Fibroblast of the aortic adventitia (primary cell): ENCODE measurements around the gene TCP11L1. TPM values are rescaled to one million over a fixed set of nuclear protein-coding genes. Genes with fewer than 3 reads are reported as not detected.

Experiments used
- DNase-seq: peaks from one replicate; pipeline ENCODE4 v3.0.0-alpha.2; 2010; ENCODE audit warnings: low read depth
- H3K4me3 ChIP-seq: 2 replicates; pipeline ENCODE4 v1.5.1; 2011; ENCODE audit warnings: low read depth, mild to moderate bottlenecking, control low read depth, low read length, moderate library complexity
- CTCF ChIP-seq: IDR thresholded peaks from 2 replicates; pipeline ENCODE4 v1.5.1; 2011; ENCODE audit warnings: mild to moderate bottlenecking, low read length, control low read depth, inconsistent platforms; ENCODE audit not compliant: insufficient read depth
- total RNA-seq: library from RNA; depleted of rRNA; stranded (reverse); fragments of >200 nt; gene quantifications from 2 replicates; pipeline ENCODE4 v1.2.3, GENCODE V29; 2012; ENCODE audit warnings: low replicate concordance

Gene TCP11L1
- total RNA-seq, 1 donor: 44.4 TPM

GRCh38 chr11:33017478-33017877, 21.9 kb upstream of the TCP11L1 start:
- TF ChIP-seq CTCF: no peak
- no peak for DNase-seq
- no peak overlapping the region for H3K4me3 ChIP-seq

DNA sequence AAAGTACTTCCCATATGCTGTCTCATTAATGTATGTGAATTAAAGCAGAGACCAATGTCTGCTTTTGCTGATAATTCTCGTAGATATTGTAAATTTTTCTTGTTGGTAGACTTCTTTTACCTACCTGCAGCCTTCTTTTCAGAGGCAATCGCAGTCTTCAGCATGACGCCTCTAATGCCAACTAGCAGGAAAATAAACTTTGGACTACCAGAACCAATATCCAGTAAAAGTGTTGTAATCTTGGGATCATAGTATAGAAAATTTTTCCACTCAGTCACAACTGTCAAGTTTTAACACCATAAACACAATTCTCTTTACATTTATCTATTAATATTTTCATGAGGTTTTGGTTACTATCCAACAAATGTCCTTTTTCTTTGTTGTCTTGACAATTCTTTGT, 21.4 kb upstream of the TCP11L1 start:
- no peak for DNase-seq
- no peak for TF ChIP-seq CTCF
- H3K4me3 ChIP-seq: no peak overlapping the region

DNA sequence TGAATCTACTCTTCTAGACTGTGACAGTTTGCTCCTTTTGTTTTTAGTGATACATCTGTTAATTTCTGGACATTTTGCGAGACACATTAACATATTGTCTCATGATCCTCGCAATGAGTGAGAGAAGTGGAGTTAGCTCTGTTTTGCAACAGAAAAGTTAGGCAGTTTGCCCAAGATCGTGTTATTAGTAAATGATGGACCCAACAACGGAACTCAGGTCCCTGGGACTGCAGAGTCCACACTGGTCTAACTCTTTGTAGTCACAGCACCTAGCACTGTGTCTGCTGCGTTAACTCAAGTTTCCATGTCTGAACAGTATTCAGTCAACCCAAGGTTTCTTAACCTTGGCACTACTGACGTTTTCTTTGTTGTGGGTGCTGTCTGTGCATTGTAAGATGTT, 20.5 kb upstream of the TCP11L1 start:
- H3K4me3 ChIP-seq: no peak overlapping the region
- DNase-seq: no peak
- no peak for TF ChIP-seq CTCF

GRCh38 chr11:33021501-33021900, 17.9 kb upstream of the TCP11L1 start:
- TF ChIP-seq CTCF: no peak
- H3K4me3 ChIP-seq: no peak overlapping the region
- no peak for DNase-seq

DNA sequence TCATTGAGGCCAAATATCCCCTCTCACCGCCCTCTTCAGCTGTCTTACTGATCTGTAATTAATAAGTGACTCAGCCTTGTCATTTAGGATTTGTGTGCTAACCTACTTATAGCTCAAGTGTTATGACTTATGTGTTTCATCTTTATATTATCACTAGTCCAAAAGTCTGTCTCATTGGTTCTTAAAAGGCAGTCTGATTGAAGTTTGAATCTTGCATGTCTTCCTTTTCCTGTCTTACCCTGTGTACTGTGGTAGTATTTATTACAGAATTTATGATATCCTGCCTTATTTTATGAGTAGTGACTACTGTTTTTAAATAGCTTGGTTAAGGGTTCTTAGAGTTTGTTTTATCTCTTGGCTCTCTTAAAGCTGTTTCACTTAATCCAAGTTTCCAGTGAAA, 17.4 kb upstream of the TCP11L1 start:
- H3K4me3 ChIP-seq: no peak overlapping the region
- no peak for DNase-seq
- no peak for TF ChIP-seq CTCF

DNA sequence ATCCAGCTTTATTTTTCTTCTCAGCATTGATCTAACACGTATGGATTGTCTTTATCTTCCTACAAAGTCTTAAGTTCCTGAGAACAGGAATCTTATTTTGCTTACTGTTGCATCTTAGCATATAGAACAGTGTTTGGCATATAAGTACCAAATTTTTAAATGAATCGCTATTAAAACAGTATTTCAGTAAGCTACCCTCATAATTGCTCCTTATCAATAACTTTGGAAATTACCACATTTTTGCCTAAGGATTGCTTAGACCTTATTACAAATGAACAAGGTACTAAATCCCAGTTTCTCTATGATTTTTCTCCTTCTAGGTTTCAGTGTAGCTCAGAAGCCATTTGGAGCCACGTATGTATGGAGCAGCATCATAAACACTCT, 14.0 kb upstream of the TCP11L1 start:
- no peak overlapping the region for H3K4me3 ChIP-seq
- no peak for TF ChIP-seq CTCF
- DNase-seq: no peak

- H3K4me3 ChIP-seq: no peak overlapping the region
- no peak for DNase-seq
- no peak for TF ChIP-seq CTCF
Measured at GRCh38 chr11:33027233-33027632, 12.1 kb upstream of the TCP11L1 start.
